ENCODE data around the gene DDX49.

GRCh38 chr19:18946918-18947317 lies 27.4 kb downstream of the DDX49 start:
- TF ChIP-seq CEBPB (IDR thresholded peaks at IDR 0.05; ENCODE audit: low read depth) (no peak), POLR2A (IDR thresholded peaks at IDR 0.05; ENCODE audit: borderline replicate concordance, extremely low read depth, insufficient read depth, insufficient read length) (no peak), SIN3A (IDR thresholded peaks at IDR 0.05; ENCODE audit: low read depth) (no peak), EZH2phosphoT487 (IDR thresholded peaks at IDR 0.05; ENCODE audit: borderline replicate concordance) (no peak), ZFX (IDR thresholded peaks at IDR 0.05) (no peak), EZH2 (IDR thresholded peaks at IDR 0.05) (no peak), ATF3 (IDR thresholded peaks at IDR 0.05) (no peak), SP1 (IDR thresholded peaks at IDR 0.05; ENCODE audit: low read depth) (no peak), ZNF274 (IDR thresholded peaks at IDR 0.05; ENCODE audit: low read depth, low read length) (no peak)
- TF ChIP-seq, protein P1, sequence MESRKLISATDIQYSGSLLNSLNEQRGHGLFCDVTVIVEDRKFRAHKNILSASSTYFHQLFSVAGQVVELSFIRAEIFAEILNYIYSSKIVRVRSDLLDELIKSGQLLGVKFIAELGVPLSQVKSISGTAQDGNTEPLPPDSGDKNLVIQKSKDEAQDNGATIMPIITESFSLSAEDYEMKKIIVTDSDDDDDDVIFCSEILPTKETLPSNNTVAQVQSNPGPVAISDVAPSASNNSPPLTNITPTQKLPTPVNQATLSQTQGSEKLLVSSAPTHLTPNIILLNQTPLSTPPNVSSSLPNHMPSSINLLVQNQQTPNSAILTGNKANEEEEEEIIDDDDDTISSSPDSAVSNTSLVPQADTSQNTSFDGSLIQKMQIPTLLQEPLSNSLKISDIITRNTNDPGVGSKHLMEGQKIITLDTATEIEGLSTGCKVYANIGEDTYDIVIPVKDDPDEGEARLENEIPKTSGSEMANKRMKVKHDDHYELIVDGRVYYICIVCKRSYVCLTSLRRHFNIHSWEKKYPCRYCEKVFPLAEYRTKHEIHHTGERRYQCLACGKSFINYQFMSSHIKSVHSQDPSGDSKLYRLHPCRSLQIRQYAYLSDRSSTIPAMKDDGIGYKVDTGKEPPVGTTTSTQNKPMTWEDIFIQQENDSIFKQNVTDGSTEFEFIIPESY (IDR thresholded peaks at IDR 0.05; ENCODE audit: extremely low read depth, insufficient replicate concordance, low read length): no peak
- TF ChIP-seq, protein P2, sequence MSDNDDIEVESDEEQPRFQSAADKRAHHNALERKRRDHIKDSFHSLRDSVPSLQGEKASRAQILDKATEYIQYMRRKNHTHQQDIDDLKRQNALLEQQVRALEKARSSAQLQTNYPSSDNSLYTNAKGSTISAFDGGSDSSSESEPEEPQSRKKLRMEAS (IDR thresholded peaks at IDR 0.05): no peak
- TF ChIP-seq, protein P3, sequence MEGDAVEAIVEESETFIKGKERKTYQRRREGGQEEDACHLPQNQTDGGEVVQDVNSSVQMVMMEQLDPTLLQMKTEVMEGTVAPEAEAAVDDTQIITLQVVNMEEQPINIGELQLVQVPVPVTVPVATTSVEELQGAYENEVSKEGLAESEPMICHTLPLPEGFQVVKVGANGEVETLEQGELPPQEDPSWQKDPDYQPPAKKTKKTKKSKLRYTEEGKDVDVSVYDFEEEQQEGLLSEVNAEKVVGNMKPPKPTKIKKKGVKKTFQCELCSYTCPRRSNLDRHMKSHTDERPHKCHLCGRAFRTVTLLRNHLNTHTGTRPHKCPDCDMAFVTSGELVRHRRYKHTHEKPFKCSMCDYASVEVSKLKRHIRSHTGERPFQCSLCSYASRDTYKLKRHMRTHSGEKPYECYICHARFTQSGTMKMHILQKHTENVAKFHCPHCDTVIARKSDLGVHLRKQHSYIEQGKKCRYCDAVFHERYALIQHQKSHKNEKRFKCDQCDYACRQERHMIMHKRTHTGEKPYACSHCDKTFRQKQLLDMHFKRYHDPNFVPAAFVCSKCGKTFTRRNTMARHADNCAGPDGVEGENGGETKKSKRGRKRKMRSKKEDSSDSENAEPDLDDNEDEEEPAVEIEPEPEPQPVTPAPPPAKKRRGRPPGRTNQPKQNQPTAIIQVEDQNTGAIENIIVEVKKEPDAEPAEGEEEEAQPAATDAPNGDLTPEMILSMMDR (IDR thresholded peaks at IDR 0.05 in 2 of 3, conservative IDR thresholded peaks at IDR 0.05 in 1 of 3; ENCODE audit: borderline replicate concordance in 1 of 3, insufficient read depth in 1 of 3, low read depth in 2 of 3, low read length in 2 of 3): no peak

Measured in HCT116 (cell line).